HG03565 (cell line): ENCODE measurements around the gene LCOR.
"Not testable (repeated sequence)": the region's sequence is repeated elsewhere in the genome, so short reads cannot be mapped to it uniquely, and the experiment has no call there.

Experiments used
- ATAC-seq: cut with Tn5 transposase; IDR thresholded peaks from one replicate; pipeline ENCODE4 v1.9.1; 2021; ENCODE audit warnings: mild to moderate bottlenecking, moderate library complexity; ENCODE audit not compliant: unreplicated experiment

Gene LCOR

GRCh38 chr10:96831867-96832720 is at the start of gene LCOR:
Gene LCOR (plus strand): TSS chr10:96832298. CDS start chr10:96949058, 116,760 bp downstream.
- ATAC-seq, result peak; percentile 44

GRCh38 chr10:96784253-96784652 is 47.8 kb upstream of the LCOR start:
- no peak for ATAC-seq

GRCh38 chr10:96789571-96790108 is 42.5 kb upstream of the LCOR start:
- ATAC-seq, result peak; percentile 78

GRCh38 chr10:96791902-96792301 is 40.2 kb upstream of the LCOR start:
- no peak for ATAC-seq

GRCh38 chr10:96794836-96795733 is 37.0 kb upstream of the LCOR start:
- ATAC-seq, result no peak

- ATAC-seq, result no peak
These were observed 34.6 kb upstream of the LCOR start for GRCh38 chr10:96797485-96797884.

GRCh38 chr10:96803288-96803664 is 28.8 kb upstream of the LCOR start:
- no peak for ATAC-seq

- no peak for ATAC-seq
These were observed 17.8 kb upstream of the LCOR start for GRCh38 chr10:96814264-96814663.

- ATAC-seq, result not testable (repeated sequence)
These were observed 13.1 kb upstream of the LCOR start for GRCh38 chr10:96818971-96819370.

- no peak for ATAC-seq
These were observed 11.3 kb upstream of the LCOR start for GRCh38 chr10:96820765-96821164.

GRCh38 chr10:96826438-96826837 is 5.7 kb upstream of the LCOR start:
- ATAC-seq, result no peak

- no peak for ATAC-seq
These were observed 3.5 kb upstream of the LCOR start for GRCh38 chr10:96828609-96829008.

- ATAC-seq, result no peak
These were observed 2.9 kb upstream of the LCOR start for GRCh38 chr10:96829029-96829773.

GRCh38 chr10:96830511-96831199 is 1.4 kb upstream of the LCOR start:
- no peak for ATAC-seq

- ATAC-seq, result no peak
These were observed 765 bp upstream of the LCOR start for GRCh38 chr10:96831200-96831866.

- peak; percentile 50 for ATAC-seq
These were observed 672 bp downstream of the LCOR start for GRCh38 chr10:96832721-96833219.

- ATAC-seq, result peak; percentile 4
These were observed 1.3 kb downstream of the LCOR start for GRCh38 chr10:96833220-96834001.

GRCh38 chr10:96834120-96834519 is 2.0 kb downstream of the LCOR start:
- ATAC-seq, result no peak

GRCh38 chr10:96835899-96836298 is 3.8 kb downstream of the LCOR start:
- ATAC-seq, result no peak
